ENCODE results near the gene CLTB. TPM values are rescaled to one million over a fixed set of nuclear protein-coding genes. Genes with fewer than 3 reads are reported as not detected.

Gene CLTB
- total and polyA plus RNA-seq, 2 of the 13 experiments (the other 11 are each of a cell fraction or from before 2014, with no cell fraction given): 23.3 to 33.8 TPM

- TF ChIP-seq JARID2 (CRISPR knock-in tag; IDR thresholded peaks at IDR 0.05; ENCODE audit: insufficient replicate concordance) (no peak), FOSL1 (CRISPR knock-in tag; IDR thresholded peaks at IDR 0.05; ENCODE audit: borderline replicate concordance) (no peak), AGO2 (optimal IDR thresholded peaks at IDR 0.05; ENCODE audit: low read depth, low read length) (peak; percentile 6), HIC2 (CRISPR knock-in tag; IDR thresholded peaks at IDR 0.05; ENCODE audit: low read depth) (no peak), AHDC1 (CRISPR knock-in tag; IDR thresholded peaks at IDR 0.05; ENCODE audit: borderline replicate concordance) (no peak), HMG20B (CRISPR knock-in tag; conservative IDR thresholded peaks at IDR 0.05) (no peak), ZNF275 (CRISPR knock-in tag; IDR thresholded peaks at IDR 0.05; ENCODE audit: borderline replicate concordance) (peak; percentile 41; the same call in 1 of the 2 replicates), ATF3 (CRISPR knock-in tag; IDR thresholded peaks at IDR 0.05) (no peak), REST (IDR thresholded peaks at IDR 0.05; ENCODE audit: borderline replicate concordance in 1 of 2, low read depth in 1 of 2, low read length in 2 of 2) (no peak), ATF4 (CRISPR knock-in tag; IDR thresholded peaks at IDR 0.05) (peak in 1 of 2 experiments; percentile 16; a peak in 1 of 4 replicates)
Observed at GRCh38 chr5:176447978-176448608, 31.8 kb upstream of the CLTB start, which contains the start of gene FAF2 (continued).

Data from HepG2 (cell line).